ENCODE measurements around the gene CEMP1. TPM values are rescaled to one million over a fixed set of nuclear protein-coding genes. Genes with fewer than 3 reads are reported as not detected.

CEMP1 gene
- total RNA-seq, 1 experiment from 2014 or later, result 0.94 TPM

GRCh38 chr16:2483939-2484897 is 47.0 kb downstream of the CEMP1 start:
- intact Hi-C loops (cut with micrococcal nuclease; ENCODE audit: unreplicated experiment), result no loop called here
- Histone ChIP-seq H3K4me1 (replicated peaks; ENCODE audit: insufficient read depth) (no peaks in the 10 kb centered on the region), H3K27ac (no peak overlapping the region), H3K9me2 (ENCODE audit: insufficient read depth) (no peaks in the 10 kb centered on the region), H3K4me3 (no peak overlapping the region), H3K9me3 (ENCODE audit: insufficient read depth, low read depth) (no peaks in the 10 kb centered on the region), H3F3A (ENCODE audit: insufficient read depth, low read depth) (no peaks in the 10 kb centered on the region), H2AFZ (no peak overlapping the region), H3K4me2 (no peak overlapping the region), H3K27me3 (ENCODE audit: insufficient read depth, low read depth) (no peaks in the 10 kb centered on the region), H3K79me2 (ENCODE audit: low read depth) (no peaks in the 10 kb centered on the region), H4K20me1 (ENCODE audit: insufficient read depth) (no peaks in the 10 kb centered on the region), H3K36me3 (ENCODE audit: low read depth) (no peaks in the 10 kb centered on the region)
- no peak for DNase-seq
- ChIA-PET CTCF (no interaction called here), POLR2A (ENCODE audit: unreplicated experiment) (no interaction called here)
- BruUV-seq (replicated peaks), result no TSS peak
- no peak for TF ChIP-seq CTCF (conservative IDR thresholded peaks at IDR 0.05)
- TF ChIP-seq EZH2 (IDR thresholded peaks at IDR 0.05; ENCODE audit: low read depth), result no peak

DNA sequence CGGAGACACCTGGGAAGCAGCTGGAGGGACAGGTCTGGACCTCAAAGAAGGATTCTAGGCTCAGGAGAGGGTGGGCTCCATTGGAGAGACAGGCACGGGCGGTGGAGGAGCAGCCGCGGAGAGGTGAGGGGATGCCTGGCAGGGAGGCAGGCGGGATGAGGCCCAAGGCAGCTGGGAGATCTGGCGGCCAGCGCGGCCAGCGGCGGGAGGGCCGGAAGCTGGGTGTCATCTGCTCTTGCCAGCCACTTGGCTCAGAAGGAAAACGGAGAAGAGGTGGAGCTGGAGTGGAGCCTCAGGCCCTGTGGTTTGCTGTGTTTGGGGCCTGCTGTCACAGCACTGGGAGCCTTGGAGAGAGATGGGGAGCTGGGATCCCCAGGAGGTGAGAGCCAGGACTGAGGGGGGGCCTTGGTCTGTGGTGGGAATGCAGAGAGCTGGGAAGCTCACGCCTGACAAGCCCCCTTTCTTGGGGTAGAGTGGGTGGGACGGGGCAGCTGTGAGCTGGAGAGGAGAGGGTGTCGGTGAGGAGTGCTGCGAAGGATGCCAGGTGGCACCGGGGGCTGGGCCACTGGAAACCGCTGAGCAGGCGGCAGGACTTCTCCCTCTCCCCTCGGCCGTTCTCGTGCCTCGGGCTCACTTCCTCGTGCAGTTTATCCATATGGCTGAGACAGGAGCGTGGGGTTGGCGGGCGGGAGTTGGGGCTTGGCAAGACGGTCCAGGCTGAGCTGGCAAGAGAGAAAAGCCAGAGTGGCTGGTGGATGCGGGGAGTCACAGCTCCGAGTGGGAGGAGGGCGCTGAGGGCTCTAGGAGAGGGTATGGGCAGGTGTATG is 48.3 kb downstream of the CEMP1 start:
- Histone ChIP-seq H3K4me1 (replicated peaks; ENCODE audit: insufficient read depth) (no peaks in the 10 kb centered on the region), H4K20me1 (ENCODE audit: insufficient read depth) (no peaks in the 10 kb centered on the region; the same call in 1 of the 2 replicates), H3K27ac (no peak overlapping the region), H3K36me3 (ENCODE audit: low read depth) (no peaks in the 10 kb centered on the region), H3F3A (ENCODE audit: insufficient read depth, low read depth) (no peaks in the 10 kb centered on the region), H3K27me3 (ENCODE audit: insufficient read depth, low read depth) (no peaks in the 10 kb centered on the region), H2AFZ (no peak overlapping the region), H3K4me3 (no peak overlapping the region), H3K9me3 (ENCODE audit: insufficient read depth, low read depth) (no peaks in the 10 kb centered on the region), H3K79me2 (ENCODE audit: low read depth) (no peaks in the 10 kb centered on the region), H3K4me2 (no peak overlapping the region), H3K9me2 (ENCODE audit: insufficient read depth) (no peaks in the 10 kb centered on the region)
- no peak for DNase-seq
- BruUV-seq (replicated peaks), result no TSS peak
- TF ChIP-seq EZH2 (IDR thresholded peaks at IDR 0.05; ENCODE audit: low read depth) (no peak), CTCF (conservative IDR thresholded peaks at IDR 0.05) (no peak)
- CTCF ChIA-PET, result no interaction called here
- intact Hi-C loops (cut with micrococcal nuclease; ENCODE audit: unreplicated experiment), result no loop called here
- POLR2A ChIA-PET (ENCODE audit: unreplicated experiment), result interaction anchor here (0.6 to 0.8 kb wide), 2 partner anchors 23 to 208 kb away, joined by 5 to 6 read pairs; partner anchors contain the start of gene TEDC2

GRCh38 chr16:2482249-2482648 is 49.0 kb downstream of the CEMP1 start:
- Histone ChIP-seq H2AFZ (no peak overlapping the region), H3K9me3 (ENCODE audit: insufficient read depth, low read depth) (no peaks in the 10 kb centered on the region), H3F3A (ENCODE audit: insufficient read depth, low read depth) (no peaks in the 10 kb centered on the region), H3K4me3 (no peak overlapping the region), H3K9me2 (ENCODE audit: insufficient read depth) (no peaks in the 10 kb centered on the region), H3K4me2 (no peak overlapping the region), H3K4me1 (replicated peaks; ENCODE audit: insufficient read depth) (no peaks in the 10 kb centered on the region), H3K27ac (no peak overlapping the region), H3K79me2 (ENCODE audit: low read depth) (no peaks in the 10 kb centered on the region), H4K20me1 (ENCODE audit: insufficient read depth) (peaks cover 6% of the 10 kb centered on the region; the same call in 1 of the 2 replicates), H3K27me3 (ENCODE audit: insufficient read depth, low read depth) (no peaks in the 10 kb centered on the region), H3K36me3 (ENCODE audit: low read depth) (no peaks in the 10 kb centered on the region)
- no peak for TF ChIP-seq EZH2 (IDR thresholded peaks at IDR 0.05; ENCODE audit: low read depth)
- no peak for TF ChIP-seq CTCF (conservative IDR thresholded peaks at IDR 0.05)
- no TSS peak for BruUV-seq (replicated peaks)
- POLR2A ChIA-PET (ENCODE audit: unreplicated experiment), result no interaction called here
- intact Hi-C loops (cut with micrococcal nuclease; ENCODE audit: unreplicated experiment), result no loop called here
- CTCF ChIA-PET, result no interaction called here
- no peak for DNase-seq
